Upper lobe of left lung (tissue), 6 donors: Measurements from ENCODE around the gene KCTD14. TPM values are rescaled to one million over a fixed set of nuclear protein-coding genes. Genes with fewer than 3 reads are reported as not detected.

ENCODE experiments used
- ATAC-seq, 2 donors: fragments of 200-7000 bp; cut with Tn5 transposase; one replicate each; pipeline ENCODE4 v1.9.1; 2022; ENCODE audit warnings: mild to moderate bottlenecking in 2 of 2, moderate library complexity in 2 of 2; ENCODE audit not compliant: low FRiP score in 2 of 2
- DNase-seq, 2 donors: peaks; one replicate each; pipeline ENCODE4 v3.0.0-alpha.2; 2019 to 2020
- H3K27ac ChIP-seq, 4 donors: fragments of 200-600 bp; sonication (generic); one replicate each; pipeline ENCODE4 v1.5.1; 2016 to 2019
- H3K27me3 ChIP-seq, 4 donors: fragments of 200-600 bp; sonication (generic); one replicate each; pipeline ENCODE4 v1.5.1; 2017 to 2019
- H3K36me3 ChIP-seq, 4 donors: fragments of 200-600 bp; sonication (generic); one replicate each; pipeline ENCODE4 v1.5.1; 2016 to 2019
- H3K4me1 ChIP-seq, 4 donors: fragments of 200-600 bp; sonication (generic); one replicate each; pipeline ENCODE4 v1.5.1; 2018 to 2019
- H3K4me3 ChIP-seq, 4 donors: fragments of 200-600 bp; sonication (generic); one replicate each; pipeline ENCODE4 v1.5.1; 2017 to 2019; ENCODE audit warnings: mild to moderate bottlenecking in 2 of 4, moderate library complexity in 1 of 4
- H3K9me3 ChIP-seq, 4 donors: fragments of 200-600 bp; sonication (generic); one replicate each; pipeline ENCODE4 v1.5.1; 2018 to 2019
- CTCF ChIP-seq, 6 experiments: fragments of 450-650 bp in 4 of 6; fragments of 200-600 bp in 2 of 6; sonication (generic) in 2 of 6; IDR thresholded peaks; one replicate each; pipeline ENCODE4 v1.5.1; 2016 to 2019; ENCODE audit warnings: antibody characterized with exemption in 6 of 6
- EP300 ChIP-seq, 4 donors: sonication (generic); formaldehyde crosslinking; IDR thresholded peaks; one replicate each; pipeline ENCODE4 v1.5.1; 2017; ENCODE audit warnings: antibody characterized with exemption in 4 of 4, control low read depth in 2 of 4
- POLR2A ChIP-seq, 4 donors: fragments of 450-650 bp; IDR thresholded peaks; one replicate each; pipeline ENCODE4 v1.5.1; 2016 to 2017; ENCODE audit warnings: antibody characterized with exemption in 4 of 4, mild to moderate bottlenecking in 2 of 4
- POLR2AphosphoS5 ChIP-seq, 2 donors: sonication (generic); formaldehyde crosslinking; IDR thresholded peaks; one replicate each; pipeline ENCODE4 v1.5.1; 2017; ENCODE audit warnings: antibody characterized with exemption in 2 of 2
- WGBS, 2 donors: methylation state at CpG; one replicate each; pipeline ENCODE4 v1.1.5; 2017 to 2018; 5-methylcytosine and 5-hydroxymethylcytosine counted together
- total RNA-seq, 6 donors: library from RNA; depleted of rRNA in 4 of 6; stranded (reverse); fragments of >200 nt in 4 of 6; gene quantifications; one replicate each; pipeline versions ENCODE4 v1.1.0 to v1.2.1, GENCODE V29; 2016 to 2021
- donor health status: DM: no; HTN: no; CAD: no; lungs with moderate emphysema.
- donor health status: DM: no; HTN: yes; CAD: no; lungs with severe emphysema.

The KCTD14 gene
- total RNA-seq, 6 donors from 2014 or later: 10.3 to 28.6 (median 24.3) TPM

GRCh38 chr11:78067704-78068103, 44.6 kb upstream of the KCTD14 start:
- Histone ChIP-seq H3K36me3 (peaks cover 10 to 35% (median 28%) of the 10 kb centered on the region in 4 donors), H3K4me1 (peaks cover 0 to 4% (median 0%) of the 10 kb centered on the region in 4 donors), H3K27ac (no peak overlapping the region), H3K9me3 (no peaks in the 10 kb centered on the region), H3K4me3 (no peak overlapping the region), H3K27me3 (no peaks in the 10 kb centered on the region)
- ATAC-seq (no peak), DNase-seq (no peak)
- 96% methylated on average over 4 of the region's 4 CpGs for WGBS, 2 donors
- TF ChIP-seq POLR2A (IDR thresholded peaks at IDR 0.05) (no peak), EP300 (IDR thresholded peaks at IDR 0.05) (no peak), CTCF (IDR thresholded peaks at IDR 0.05) (no peak), POLR2AphosphoS5 (IDR thresholded peaks at IDR 0.05) (no peak)

- ATAC-seq (no peak), DNase-seq (no peak)
- Histone ChIP-seq H3K27ac (no peak overlapping the region), H3K4me3 (no peak overlapping the region), H3K4me1 (peaks cover 0 to 4% (median 0%) of the 10 kb centered on the region in 4 donors), H3K36me3 (peaks cover 10 to 31% (median 20%) of the 10 kb centered on the region in 4 donors), H3K9me3 (no peaks in the 10 kb centered on the region), H3K27me3 (no peaks in the 10 kb centered on the region)
- no peak for TF ChIP-seq CTCF (IDR thresholded peaks at IDR 0.05)
- TF ChIP-seq POLR2A (IDR thresholded peaks at IDR 0.05): no peak
- TF ChIP-seq POLR2AphosphoS5 (IDR thresholded peaks at IDR 0.05): no peak
- 77 to 78% methylated on average over 2 of the region's 2 CpGs for WGBS, 2 donors
Measured at GRCh38 chr11:78066471-78066870, 43.4 kb upstream of the KCTD14 start.

DNA sequence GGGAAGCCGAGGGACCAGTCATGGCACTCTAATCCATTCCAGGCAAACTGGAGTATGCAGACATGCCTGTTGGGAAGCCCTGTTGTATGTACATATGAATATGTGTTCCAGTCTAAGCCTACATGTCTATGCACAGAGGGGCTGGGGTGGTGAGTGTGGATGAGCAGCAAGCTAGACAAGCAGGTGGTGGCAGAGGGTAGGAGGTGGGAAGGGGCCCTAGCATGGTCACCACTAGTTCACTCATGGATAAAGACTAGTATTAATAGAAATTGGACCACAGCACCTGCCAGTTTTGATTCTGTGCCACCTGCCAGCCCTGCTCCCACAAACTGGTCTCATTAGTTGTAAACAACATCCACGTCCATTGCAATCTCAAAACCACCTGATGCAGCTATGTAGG, 42.1 kb upstream of the KCTD14 start:
- no peak overlapping the region for H3K4me3 ChIP-seq
- ATAC-seq (no peak), DNase-seq (no peak)
- 75 to 95% methylated on average over 2 of the region's 2 CpGs for WGBS, 2 donors
- H3K4me1 ChIP-seq: peaks cover 0 to 9% (median 2%) of the 10 kb centered on the region in 4 donors
- H3K9me3 ChIP-seq: no peaks in the 10 kb centered on the region
- TF ChIP-seq CTCF (IDR thresholded peaks at IDR 0.05): no peak
- TF ChIP-seq EP300 (IDR thresholded peaks at IDR 0.05): no peak
- H3K36me3 ChIP-seq: peaks cover 10 to 20% (median 16%) of the 10 kb centered on the region in 4 donors
- no peaks in the 10 kb centered on the region for H3K27me3 ChIP-seq
- no peak overlapping the region for H3K27ac ChIP-seq

DNA sequence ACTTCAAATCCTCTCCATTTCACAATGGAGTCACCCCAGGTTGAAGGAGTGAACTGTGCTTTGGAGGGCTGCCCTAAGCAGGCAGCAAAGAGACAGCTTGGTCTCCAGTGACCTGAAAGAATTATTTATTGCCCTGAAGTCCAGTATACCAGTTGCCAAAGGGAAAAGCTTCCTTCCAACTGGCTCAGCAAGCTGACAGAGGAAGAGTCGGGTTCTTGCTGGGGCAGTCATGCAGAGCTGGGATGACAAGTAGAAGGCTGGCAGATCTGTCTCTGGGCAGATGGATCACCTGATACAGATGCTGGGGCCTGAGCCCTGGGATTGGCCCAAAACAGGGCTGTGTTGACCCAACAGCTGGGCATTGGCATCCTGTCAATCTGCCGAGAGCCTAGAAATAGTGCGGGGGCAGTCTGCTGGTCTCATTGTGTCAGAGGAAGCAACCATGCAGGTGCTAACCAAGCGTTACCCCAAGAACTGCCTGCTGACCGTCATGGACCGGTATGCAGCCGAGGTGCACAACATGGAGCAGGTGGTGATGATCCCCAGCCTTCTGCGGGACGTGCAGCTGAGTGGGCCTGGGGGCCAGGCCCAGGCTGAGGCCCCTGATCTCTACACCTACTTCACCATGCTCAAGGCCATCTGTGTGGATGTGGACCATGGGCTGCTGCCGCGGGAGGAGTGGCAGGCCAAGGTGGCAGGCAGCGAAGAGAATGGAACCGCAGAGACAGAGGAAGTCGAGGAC, 40.5 kb upstream of the KCTD14 start, which contains the start of gene THRSP:
THRSP (plus strand) TSS at position 422 of the 742 bp plus-strand sequence; CDS start at position 443, 21 bp downstream.
- Histone ChIP-seq H3K36me3 (peaks cover 0 to 8% (median 5%) of the 10 kb centered on the region in 4 donors), H3K9me3 (no peaks in the 10 kb centered on the region), H3K27ac (no peak within 1 kb of the TSS), H3K4me3 (no peak within 1 kb of the TSS), H3K27me3 (no peaks in the 10 kb centered on the region), H3K4me1 (peaks cover 0 to 5% (median 2%) of the 10 kb centered on the region in 4 donors)
- WGBS, 2 donors: 92 to 94% methylated on average over 12 to 13 of the region's 14 CpGs
- TF ChIP-seq POLR2A (IDR thresholded peaks at IDR 0.05) (no peak), CTCF (IDR thresholded peaks at IDR 0.05) (no peak), POLR2AphosphoS5 (IDR thresholded peaks at IDR 0.05) (no peak), EP300 (IDR thresholded peaks at IDR 0.05) (no peak)
- peak in 1 of 2 donors; percentile 51 for DNase-seq
- ATAC-seq: no peak

DNA sequence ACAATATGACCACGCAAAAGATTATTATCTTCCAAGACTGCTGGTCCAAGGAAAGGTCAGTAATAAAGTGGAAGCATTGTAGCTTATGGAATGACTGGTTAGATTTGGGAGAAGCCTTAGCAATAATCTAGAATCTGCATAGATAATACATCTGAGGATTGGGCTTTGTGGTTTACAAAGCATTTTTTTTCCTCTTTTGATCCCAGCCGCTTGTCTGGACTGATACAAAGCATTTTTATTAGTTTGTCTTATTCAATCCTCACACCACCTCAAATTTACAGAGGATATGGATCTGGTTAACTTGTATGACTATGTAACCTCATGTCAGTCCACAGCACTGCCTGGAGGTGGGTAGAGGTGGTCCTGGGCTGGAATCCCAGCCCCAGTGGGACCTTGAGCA, 39.6 kb upstream of the KCTD14 start:
- Histone ChIP-seq H3K9me3 (no peaks in the 10 kb centered on the region), H3K4me3 (no peak overlapping the region), H3K4me1 (peaks cover 0 to 5% (median 2%) of the 10 kb centered on the region in 4 donors), H3K27ac (no peak overlapping the region), H3K27me3 (no peaks in the 10 kb centered on the region), H3K36me3 (peaks cover 0 to 4% (median 3%) of the 10 kb centered on the region in 4 donors)
- no peak for ATAC-seq
- no peak for TF ChIP-seq POLR2AphosphoS5 (IDR thresholded peaks at IDR 0.05)
- TF ChIP-seq EP300 (IDR thresholded peaks at IDR 0.05): no peak
- no peak for TF ChIP-seq POLR2A (IDR thresholded peaks at IDR 0.05)
- TF ChIP-seq CTCF (IDR thresholded peaks at IDR 0.05): no peak
- 88 to 89% methylated on average over 2 of the region's 2 CpGs for WGBS, 2 donors
- DNase-seq: no peak
